B cell (primary cell): Measurements from ENCODE around the gene ARTN.

Experiments
- CTCF ChIP-seq: fragments of 200-600 bp; IDR thresholded peaks from one replicate; pipeline ENCODE4 v1.8.0; 2022; ENCODE audit warnings: antibody characterized with exemption, mild to moderate bottlenecking
- EZH2 ChIP-seq: IDR thresholded peaks from 2 replicates; pipeline ENCODE4 v1.6.1; 2012; ENCODE audit warnings: borderline replicate concordance, low read depth, mild to moderate bottlenecking, moderate library complexity, low read length; ENCODE audit not compliant: insufficient read depth, poor library complexity, severe bottlenecking

GRCh38 chr1:43981636-43982035 is 48.0 kb downstream of the ARTN start:
- no peak for TF ChIP-seq CTCF
- no peak for TF ChIP-seq EZH2
